NCI-H2227 (cell line): Measurements from ENCODE around the gene TDRD3.

Experiments
- DNase-seq: peaks from one replicate; lab custom pipeline; 2025; ENCODE audit not compliant: unreplicated experiment; lab: John Stamatoyannopoulos, UW

Gene TDRD3

DNA sequence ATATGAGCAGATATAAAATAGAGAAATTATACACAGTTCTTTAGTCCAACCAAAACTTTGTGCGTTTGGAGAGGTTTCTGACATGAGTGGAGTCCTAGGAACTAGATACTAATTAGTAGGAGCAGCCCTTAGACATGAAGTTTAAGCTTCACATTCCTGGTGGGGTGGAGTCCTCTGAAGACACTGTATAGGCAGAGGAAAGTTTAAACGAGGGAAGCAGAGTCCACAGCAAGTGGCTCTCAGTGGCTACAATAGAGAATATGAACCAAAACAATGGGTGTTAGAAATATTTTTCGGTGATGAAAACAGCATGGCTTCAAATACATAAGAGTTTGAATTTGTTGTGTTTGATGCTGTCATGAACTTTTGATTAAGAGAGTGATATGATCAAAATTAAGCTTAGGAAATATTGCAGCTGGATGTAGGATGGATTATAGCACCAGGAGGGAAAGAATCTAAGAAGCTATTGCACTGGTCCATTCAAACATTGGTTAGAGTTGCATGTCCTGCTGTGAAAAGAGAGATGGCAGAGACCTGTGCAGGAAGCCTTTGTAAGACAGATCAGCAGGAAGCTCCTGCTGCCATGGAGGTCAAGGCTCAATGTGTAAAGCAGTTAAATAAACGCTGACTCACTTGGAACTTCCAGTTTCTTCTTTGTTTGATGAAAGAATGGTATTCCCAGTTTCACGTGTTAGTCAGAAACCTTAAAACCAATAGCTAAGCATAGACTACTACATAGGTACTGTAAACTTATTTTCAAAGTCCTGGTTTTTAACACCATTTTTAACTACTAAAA lies 175.2 kb downstream of the TDRD3 start:
- peak; percentile 45 for DNase-seq

DNA sequence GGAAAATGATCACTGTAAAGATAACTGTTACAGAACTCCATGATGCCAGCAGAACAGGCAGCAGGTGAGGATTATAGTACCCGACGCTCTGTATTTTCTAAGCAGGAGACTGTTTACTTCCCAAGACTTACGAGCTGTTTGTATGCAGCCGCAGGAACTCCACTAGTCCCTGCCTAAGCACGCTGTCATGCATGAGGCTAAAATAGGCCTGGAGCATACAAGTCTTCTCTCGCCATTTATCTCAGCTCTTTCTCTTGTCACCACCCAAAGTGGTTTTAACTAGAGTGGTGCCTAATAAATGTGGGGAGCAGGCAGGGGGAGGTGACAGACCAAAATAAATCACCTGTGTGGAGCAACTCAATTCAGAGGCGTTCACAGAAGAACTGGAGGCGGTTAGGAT lies 175.8 kb downstream of the TDRD3 start:
- DNase-seq, result peak; percentile 5

GRCh38 chr13:60574735-60575134 lies 177.7 kb downstream of the TDRD3 start:
- no peak for DNase-seq

DNA sequence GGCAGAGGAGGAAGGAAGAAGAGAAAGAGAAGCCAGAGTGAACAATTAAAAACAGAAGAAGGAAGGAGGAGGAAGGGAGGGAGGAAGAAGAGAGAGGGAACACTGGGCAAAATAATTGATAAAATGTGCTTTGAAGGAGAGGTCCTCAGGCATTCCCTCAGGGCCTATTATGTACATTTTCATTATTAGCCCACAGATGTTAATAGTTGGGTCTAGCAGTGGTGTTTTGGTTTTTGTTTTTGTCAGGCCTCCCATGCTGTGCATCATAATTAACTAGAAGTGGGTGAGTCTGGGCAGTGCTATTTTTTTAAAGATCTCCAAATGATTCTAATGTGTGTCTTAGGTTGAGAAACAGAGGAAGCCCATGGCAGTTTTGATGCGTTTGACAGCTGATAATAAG lies 178.1 kb downstream of the TDRD3 start:
- DNase-seq, result no peak

GRCh38 chr13:60577761-60578160 lies 180.7 kb downstream of the TDRD3 start:
- no peak for DNase-seq

GRCh38 chr13:60583196-60583888 lies 186.3 kb downstream of the TDRD3 start:
- peak; percentile 41 for DNase-seq

GRCh38 chr13:60583911-60584753 lies 187.1 kb downstream of the TDRD3 start:
- peak; percentile 72 for DNase-seq

DNA sequence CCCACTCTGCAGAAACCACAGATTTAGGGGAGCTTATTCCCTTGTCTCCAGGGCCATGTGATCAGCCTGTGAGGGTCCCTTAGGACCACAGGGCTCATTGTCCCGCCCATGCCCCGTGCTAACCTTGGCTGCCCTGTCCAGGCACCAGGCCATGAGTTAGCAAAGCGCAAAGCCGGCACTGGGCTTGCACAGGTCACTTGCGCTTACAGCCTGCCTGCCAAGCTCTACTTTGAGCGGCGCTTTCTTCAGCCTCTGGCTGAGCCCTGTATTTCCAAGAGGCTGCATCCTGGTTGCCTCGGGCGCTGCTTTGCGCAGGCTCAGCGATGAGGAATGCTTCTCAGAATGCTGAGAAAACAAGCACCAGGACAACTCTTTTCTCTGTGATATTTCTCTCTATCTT lies 188.0 kb downstream of the TDRD3 start:
- peak; percentile 63 for DNase-seq

GRCh38 chr13:60590800-60591747 lies 194.1 kb downstream of the TDRD3 start:
- DNase-seq, result no peak

- no peak for DNase-seq
Measured at GRCh38 chr13:60603049-60603448, 206.0 kb downstream of the TDRD3 start.

DNA sequence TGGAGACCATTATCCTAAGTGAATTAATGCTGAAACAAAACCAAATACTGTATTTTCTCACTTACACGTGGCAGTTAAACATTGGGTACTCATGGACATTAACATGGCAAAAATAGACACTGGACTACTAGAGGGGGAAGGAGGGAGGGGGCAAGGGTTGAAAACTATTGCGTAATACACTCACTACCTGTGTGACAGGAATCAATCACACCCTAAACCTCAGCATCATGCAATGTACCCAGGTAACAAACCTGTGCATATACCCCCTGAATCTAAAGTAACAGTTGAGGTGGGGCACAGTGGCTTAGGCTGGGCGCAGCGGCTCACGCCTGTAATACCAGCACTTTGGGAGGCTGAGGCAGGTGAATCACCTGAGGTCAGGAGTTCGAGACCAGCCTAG lies 207.0 kb downstream of the TDRD3 start:
- no peak for DNase-seq

- DNase-seq, result no peak
Measured at GRCh38 chr13:60608954-60609353, 211.9 kb downstream of the TDRD3 start.

- no peak for DNase-seq
Measured at GRCh38 chr13:60611523-60611922, 214.5 kb downstream of the TDRD3 start.

DNA sequence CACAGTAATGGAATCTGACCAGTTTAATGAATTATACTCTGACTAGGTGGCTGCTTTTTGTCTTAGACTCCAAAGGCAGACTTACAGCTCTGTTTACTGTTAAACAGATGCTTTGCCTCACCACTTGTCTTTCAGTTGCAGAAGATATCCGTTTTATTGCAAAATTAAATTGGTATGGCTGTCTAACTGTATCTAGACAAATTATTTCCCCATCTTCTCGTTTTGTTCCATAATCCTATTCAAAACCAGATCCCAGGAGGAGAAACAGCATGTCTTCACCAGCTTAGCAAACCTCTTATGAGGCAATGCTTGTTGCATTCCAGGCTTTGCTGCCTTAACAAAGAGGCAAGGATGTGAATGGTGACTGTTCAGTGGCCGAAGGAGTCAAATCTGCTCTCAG lies 215.6 kb downstream of the TDRD3 start:
- no peak for DNase-seq

- DNase-seq, result no peak
Measured at GRCh38 chr13:60613080-60613479, 216.1 kb downstream of the TDRD3 start.

DNA sequence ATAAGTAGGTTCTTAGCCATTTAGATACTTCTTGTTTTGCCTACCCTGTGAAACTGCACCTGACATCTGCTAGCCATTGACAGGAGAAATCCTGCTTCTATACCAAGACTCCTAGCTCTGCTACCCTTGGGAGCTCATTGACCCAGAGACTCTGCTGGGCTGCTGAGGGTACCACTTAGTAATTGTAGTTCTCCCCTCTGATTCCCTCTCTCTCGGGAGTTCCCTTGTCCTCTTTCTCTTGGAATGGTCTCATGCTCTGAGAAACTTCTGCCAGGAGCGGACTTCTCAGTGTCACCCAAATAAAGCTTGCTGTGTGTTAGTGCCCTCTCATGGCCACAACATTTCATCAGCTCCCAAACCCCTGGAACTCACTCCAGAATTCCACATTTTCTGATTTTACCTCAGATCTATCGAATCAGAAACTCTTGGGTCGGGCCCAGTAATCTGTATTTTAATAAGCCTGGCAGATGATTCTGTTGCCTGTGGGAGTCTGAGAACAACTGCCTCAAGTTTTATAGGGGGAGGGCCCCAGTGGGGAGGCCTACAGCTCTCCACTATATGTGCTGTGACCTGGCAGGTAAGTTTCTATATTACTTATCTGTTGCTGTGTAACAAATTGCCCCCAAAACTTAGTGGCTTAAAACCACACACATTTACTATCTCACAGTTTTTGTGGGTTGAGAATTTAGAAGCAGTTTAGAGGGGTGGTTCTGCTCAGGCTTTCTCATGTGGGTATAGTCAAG lies 221.1 kb downstream of the TDRD3 start:
- DNase-seq, result no peak

GRCh38 chr13:60619461-60619860 lies 222.4 kb downstream of the TDRD3 start:
- no peak for DNase-seq

GRCh38 chr13:60620611-60621395 lies 223.8 kb downstream of the TDRD3 start:
- DNase-seq, result no peak

DNA sequence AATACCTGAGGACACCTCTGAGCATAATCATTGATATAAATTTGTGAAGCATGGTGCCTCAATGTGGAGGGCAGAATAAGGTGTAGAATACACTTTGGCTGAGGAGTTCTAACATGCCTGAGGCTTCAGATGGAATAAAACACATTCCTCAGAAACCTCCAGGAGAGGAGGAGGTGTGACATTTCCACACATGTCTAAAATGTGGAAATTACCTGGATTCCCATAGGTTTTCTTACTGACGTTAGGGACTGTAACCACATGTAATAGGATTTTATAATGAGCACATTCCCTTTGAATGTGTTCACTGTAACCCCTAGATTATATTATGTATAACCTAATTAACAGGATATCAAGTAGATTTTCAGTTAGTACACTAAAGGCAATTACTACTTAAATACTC lies 226.1 kb downstream of the TDRD3 start:
- no peak for DNase-seq
